Measurements from ENCODE around the gene APMAP.

DNA sequence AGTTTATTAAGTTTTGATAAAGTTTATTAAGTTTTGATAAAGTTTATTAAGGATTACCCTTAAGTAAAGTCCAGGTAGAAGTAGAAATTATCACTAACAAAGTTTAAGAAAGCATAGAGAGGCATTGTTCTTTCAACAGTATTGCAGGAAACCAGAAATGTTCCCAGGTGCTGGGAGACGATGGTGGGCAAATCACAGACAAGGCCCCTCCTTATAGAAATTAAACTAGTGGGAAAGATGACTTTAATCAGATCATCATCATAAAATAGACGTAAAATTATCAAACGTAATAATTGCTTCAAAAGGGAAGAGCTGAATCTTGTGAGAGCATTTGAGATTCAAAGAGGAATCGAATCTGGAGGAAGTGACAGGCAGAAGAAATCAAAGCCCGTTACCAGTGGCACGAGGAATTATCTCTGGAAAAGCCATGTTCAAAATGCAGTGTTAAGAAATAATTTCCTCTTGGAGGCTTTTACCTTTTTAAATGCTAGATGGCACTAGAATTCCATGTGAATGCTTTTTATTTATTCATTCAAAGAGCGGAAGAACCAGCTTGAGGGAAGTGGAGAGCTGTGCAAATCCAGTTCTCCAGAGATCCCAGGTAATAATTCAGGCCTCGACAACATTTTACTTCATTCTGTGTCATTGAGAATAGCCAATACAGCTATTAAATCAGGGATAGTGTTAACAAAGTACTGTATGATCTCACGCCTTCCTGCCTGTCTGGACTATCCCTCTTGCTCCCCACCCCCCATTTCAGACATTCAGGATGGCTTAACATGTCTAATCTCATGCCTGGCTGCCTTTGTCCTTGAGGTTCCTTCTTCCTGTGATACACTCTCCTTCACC is 1.0 kb upstream of the APMAP start:
- TF ChIP-seq, protein P1, sequence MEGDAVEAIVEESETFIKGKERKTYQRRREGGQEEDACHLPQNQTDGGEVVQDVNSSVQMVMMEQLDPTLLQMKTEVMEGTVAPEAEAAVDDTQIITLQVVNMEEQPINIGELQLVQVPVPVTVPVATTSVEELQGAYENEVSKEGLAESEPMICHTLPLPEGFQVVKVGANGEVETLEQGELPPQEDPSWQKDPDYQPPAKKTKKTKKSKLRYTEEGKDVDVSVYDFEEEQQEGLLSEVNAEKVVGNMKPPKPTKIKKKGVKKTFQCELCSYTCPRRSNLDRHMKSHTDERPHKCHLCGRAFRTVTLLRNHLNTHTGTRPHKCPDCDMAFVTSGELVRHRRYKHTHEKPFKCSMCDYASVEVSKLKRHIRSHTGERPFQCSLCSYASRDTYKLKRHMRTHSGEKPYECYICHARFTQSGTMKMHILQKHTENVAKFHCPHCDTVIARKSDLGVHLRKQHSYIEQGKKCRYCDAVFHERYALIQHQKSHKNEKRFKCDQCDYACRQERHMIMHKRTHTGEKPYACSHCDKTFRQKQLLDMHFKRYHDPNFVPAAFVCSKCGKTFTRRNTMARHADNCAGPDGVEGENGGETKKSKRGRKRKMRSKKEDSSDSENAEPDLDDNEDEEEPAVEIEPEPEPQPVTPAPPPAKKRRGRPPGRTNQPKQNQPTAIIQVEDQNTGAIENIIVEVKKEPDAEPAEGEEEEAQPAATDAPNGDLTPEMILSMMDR (IDR thresholded peaks at IDR 0.05; ENCODE audit: low read length) = peak; percentile 27; the same call in 1 of the 2 replicates
- TF ChIP-seq EZH2 (IDR thresholded peaks at IDR 0.05; ENCODE audit: borderline replicate concordance, low read length) = no peak

Measured in OCI-LY1 (cell line).